WERI-Rb-1 (cell line): ENCODE results near the gene PDE6C.

Source experiments
- DNase-seq: peaks from one replicate; pipeline ENCODE4 v3.0.0-alpha.2; 2020
- H3K27ac ChIP-seq: fragments of 250-450 bp; sonication (Bioruptor Pico); 2 replicates; pipeline ENCODE4 v1.5.1; 2020; ENCODE audit warnings: mild to moderate bottlenecking, moderate library complexity
- H3K27me3 ChIP-seq: fragments of 250-450 bp; sonication (Bioruptor Pico); 2 replicates; pipeline ENCODE4 v1.5.1; 2021; ENCODE audit warnings: mild to moderate bottlenecking, low read depth, moderate library complexity; ENCODE audit not compliant: insufficient read depth, severe bottlenecking
- H3K36me3 ChIP-seq: fragments of 250-450 bp; sonication (Bioruptor Pico); 2 replicates; pipeline ENCODE4 v1.5.1; 2020; ENCODE audit warnings: mild to moderate bottlenecking, moderate library complexity
- H3K4me3 ChIP-seq: 2 replicates; pipeline ENCODE4 v1.5.1; 2011; ENCODE audit warnings: low read depth, mild to moderate bottlenecking, control low read depth, low read length
- H3K9me3 ChIP-seq: fragments of 250-450 bp; sonication (Bioruptor Pico); 2 replicates; pipeline ENCODE4 v1.5.1; 2021; ENCODE audit warnings: mild to moderate bottlenecking, moderate library complexity; ENCODE audit not compliant: severe bottlenecking
- CTCF ChIP-seq: IDR thresholded peaks from 2 replicates; pipeline ENCODE4 v1.5.1; 2011; ENCODE audit warnings: low read depth, mild to moderate bottlenecking, control low read depth, inconsistent platforms, low read length

PDE6C gene

GRCh38 chr10:93697207-93697606 lies 84.9 kb downstream of the PDE6C start:
- no peak for DNase-seq
- H3K27me3 ChIP-seq: no peaks in the 10 kb centered on the region
- peaks cover 20% of the 10 kb centered on the region for H3K36me3 ChIP-seq
- H3K9me3 ChIP-seq: no peaks in the 10 kb centered on the region
- H3K4me3 ChIP-seq: no peak overlapping the region
- no peak overlapping the region for H3K27ac ChIP-seq
- TF ChIP-seq CTCF: no peak

- TF ChIP-seq CTCF: no peak
- peak overlapping the region; percentile 83 for H3K4me3 ChIP-seq
- H3K9me3 ChIP-seq: no peaks in the 10 kb centered on the region
- H3K27me3 ChIP-seq: no peaks in the 10 kb centered on the region
- DNase-seq: peak; percentile 11
- peaks cover 6% of the 10 kb centered on the region for H3K36me3 ChIP-seq
- H3K27ac ChIP-seq: peak overlapping the region; percentile 82
These were observed 89.5 kb downstream of the PDE6C start for GRCh38 chr10:93701866-93702209.

GRCh38 chr10:93702210-93703001 lies 90.1 kb downstream of the PDE6C start, which contains the start of gene FRA10AC1:
Gene FRA10AC1 (minus strand): TSS chr10:93702592. CDS start chr10:93700106, 2,486 bp downstream.
- TF ChIP-seq CTCF: peak; percentile 64
- peak; percentile 95 for DNase-seq
- Histone ChIP-seq H3K27ac (peak within 1 kb of the TSS; percentile 82), H3K27me3 (no peaks in the 10 kb centered on the region), H3K4me3 (peak within 1 kb of the TSS; percentile 83), H3K9me3 (no peaks in the 10 kb centered on the region), H3K36me3 (peaks cover under 1% of the 10 kb centered on the region; the same call in 1 of the 2 replicates)

GRCh38 chr10:93703066-93703465 lies 90.7 kb downstream of the PDE6C start:
- no peak for TF ChIP-seq CTCF
- Histone ChIP-seq H3K27ac (peak overlapping the region; percentile 78), H3K9me3 (no peaks in the 10 kb centered on the region), H3K4me3 (peak overlapping the region; percentile 83), H3K27me3 (no peaks in the 10 kb centered on the region), H3K36me3 (no peaks in the 10 kb centered on the region)
- DNase-seq: no peak

- Histone ChIP-seq H3K36me3 (no peaks in the 10 kb centered on the region), H3K27ac (no peak overlapping the region), H3K9me3 (no peaks in the 10 kb centered on the region), H3K27me3 (no peaks in the 10 kb centered on the region), H3K4me3 (no peak overlapping the region)
- no peak for TF ChIP-seq CTCF
- no peak for DNase-seq
These were observed 91.5 kb downstream of the PDE6C start for GRCh38 chr10:93703841-93704240.

- H3K4me3 ChIP-seq: no peak overlapping the region
- no peaks in the 10 kb centered on the region for H3K36me3 ChIP-seq
- no peak for TF ChIP-seq CTCF
- DNase-seq: no peak
- H3K9me3 ChIP-seq: no peaks in the 10 kb centered on the region
- no peak overlapping the region for H3K27ac ChIP-seq
- H3K27me3 ChIP-seq: no peaks in the 10 kb centered on the region
These were observed 92.1 kb downstream of the PDE6C start for GRCh38 chr10:93704451-93704850.
